Ramos (cell line): ENCODE measurements around the gene APC2.

Experiments
- in situ Hi-C: fragments of 300-500 bp; cut with MboI; formaldehyde crosslinking; loops from one replicate; pipeline ENCODE4 v1.14.3; 2022; ENCODE audit warnings: low sequenced_read_pairs; ENCODE audit not compliant: unreplicated experiment

APC2 gene

DNA sequence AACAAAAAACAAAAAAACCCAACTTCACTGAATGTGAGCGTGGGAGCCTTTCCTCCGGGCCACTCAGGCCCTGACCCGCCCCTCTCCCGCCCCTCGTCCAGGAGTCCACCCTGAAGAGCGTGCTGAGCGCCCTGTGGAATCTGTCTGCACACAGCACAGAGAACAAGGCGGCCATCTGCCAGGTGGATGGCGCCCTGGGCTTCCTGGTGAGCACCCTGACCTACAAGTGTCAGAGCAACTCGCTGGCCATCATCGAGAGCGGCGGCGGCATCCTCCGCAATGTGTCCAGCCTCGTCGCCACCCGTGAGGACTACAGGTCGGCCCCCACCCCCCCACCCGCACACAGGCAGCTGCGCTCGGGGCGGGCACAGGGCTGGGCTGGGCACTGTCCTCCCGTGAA, 11.9 kb downstream of the APC2 start:
- in situ Hi-C loops: no loop called here

DNA sequence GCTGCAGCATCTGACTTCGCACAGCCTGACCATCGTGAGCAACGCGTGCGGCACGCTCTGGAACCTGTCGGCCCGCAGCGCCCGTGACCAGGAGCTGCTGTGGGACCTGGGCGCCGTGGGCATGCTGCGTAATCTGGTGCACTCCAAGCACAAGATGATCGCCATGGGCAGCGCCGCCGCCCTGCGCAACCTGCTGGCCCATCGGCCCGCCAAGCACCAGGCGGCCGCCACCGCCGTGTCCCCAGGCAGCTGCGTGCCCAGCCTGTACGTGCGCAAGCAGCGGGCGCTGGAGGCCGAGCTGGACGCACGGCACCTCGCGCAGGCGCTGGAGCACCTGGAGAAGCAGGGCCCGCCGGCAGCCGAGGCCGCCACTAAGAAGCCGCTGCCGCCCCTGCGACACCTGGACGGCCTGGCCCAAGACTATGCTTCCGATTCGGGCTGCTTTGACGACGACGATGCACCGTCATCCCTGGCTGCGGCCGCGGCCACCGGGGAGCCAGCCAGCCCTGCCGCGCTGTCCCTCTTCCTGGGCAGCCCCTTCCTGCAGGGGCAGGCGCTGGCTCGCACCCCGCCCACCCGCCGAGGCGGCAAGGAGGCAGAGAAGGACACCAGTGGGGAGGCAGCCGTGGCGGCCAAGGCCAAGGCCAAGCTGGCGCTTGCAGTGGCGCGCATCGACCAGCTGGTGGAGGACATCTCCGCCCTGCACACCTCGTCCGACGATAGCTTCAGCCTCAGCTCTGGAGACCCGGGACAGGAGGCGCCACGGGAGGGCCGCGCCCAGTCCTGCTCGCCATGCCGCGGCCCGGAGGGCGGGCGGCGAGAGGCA, 15.5 kb downstream of the APC2 start:
- in situ Hi-C loops: no loop called here

- in situ Hi-C loops: no loop called here
Observed at GRCh38 chr19:1466018-1466460, 16.1 kb downstream of the APC2 start.

DNA sequence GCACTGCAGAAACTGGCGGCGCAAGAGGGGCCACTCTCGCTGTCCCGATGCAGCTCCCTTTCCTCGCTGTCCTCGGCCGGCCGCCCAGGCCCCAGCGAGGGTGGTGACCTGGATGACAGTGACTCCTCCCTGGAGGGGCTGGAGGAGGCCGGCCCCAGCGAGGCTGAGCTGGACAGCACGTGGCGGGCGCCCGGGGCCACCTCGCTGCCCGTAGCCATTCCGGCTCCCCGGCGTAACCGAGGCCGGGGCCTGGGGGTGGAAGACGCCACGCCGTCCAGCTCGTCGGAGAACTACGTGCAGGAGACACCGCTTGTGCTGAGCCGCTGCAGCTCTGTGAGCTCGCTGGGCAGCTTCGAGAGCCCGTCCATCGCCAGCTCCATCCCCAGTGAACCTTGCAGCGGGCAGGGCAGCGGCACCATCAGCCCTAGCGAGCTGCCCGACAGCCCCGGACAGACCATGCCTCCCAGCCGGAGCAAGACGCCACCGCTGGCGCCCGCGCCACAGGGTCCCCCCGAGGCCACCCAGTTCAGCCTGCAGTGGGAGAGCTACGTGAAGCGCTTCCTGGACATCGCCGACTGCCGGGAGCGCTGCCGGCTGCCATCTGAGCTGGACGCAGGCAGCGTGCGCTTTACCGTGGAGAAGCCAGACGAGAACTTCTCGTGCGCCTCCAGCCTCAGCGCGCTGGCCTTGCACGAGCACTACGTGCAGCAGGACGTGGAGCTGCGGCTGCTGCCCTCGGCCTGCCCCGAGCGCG, 16.7 kb downstream of the APC2 start:
- in situ Hi-C loops: no loop called here

GRCh38 chr19:1467215-1467489, 17.2 kb downstream of the APC2 start:
- in situ Hi-C loops: no loop called here

GRCh38 chr19:1467490-1468273, 17.8 kb downstream of the APC2 start:
- in situ Hi-C loops: no loop called here

- in situ Hi-C loops: no loop called here
Observed at GRCh38 chr19:1468274-1468820, 18.4 kb downstream of the APC2 start.

GRCh38 chr19:1468821-1469254, 18.9 kb downstream of the APC2 start:
- in situ Hi-C loops: no loop called here

GRCh38 chr19:1469255-1470054, 19.5 kb downstream of the APC2 start:
- in situ Hi-C loops: no loop called here

GRCh38 chr19:1470055-1470304, 20.1 kb downstream of the APC2 start:
- in situ Hi-C loops: no loop called here

DNA sequence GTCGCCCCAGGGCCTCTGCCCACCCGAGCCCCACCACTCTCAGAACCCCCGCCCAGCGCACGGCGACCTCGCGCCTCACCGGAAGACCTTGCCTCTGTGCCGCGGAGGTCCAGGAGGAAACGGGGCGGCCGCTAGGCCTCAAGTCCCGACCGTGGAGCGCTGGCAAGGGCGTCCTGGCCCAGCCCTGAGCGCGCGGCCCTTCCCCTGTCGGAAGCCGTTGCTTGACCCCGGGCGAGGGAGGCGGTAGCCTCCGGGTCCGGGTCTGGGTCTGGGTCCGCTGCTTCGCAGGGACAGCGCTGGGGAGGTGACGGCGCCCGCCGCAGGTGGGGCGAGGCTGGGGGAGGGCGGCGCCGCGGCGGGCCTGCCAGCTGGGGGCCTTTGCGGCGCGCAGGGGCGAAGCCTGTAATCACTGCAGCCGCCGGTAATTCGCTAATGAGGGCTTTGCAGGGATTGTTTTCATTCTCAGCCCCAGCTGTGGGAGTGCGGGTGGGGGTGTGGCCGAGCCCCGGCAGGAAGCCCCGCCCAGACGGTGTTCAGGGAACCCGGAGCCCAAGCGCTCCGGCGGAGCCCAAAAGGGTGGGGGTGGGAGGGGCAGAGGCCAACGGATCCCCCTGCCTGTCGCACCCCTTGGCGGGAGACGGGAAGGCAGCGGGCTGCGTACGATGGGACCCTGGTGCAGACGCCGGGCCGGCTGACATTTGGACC, 20.5 kb downstream of the APC2 start:
- in situ Hi-C loops: no loop called here

- in situ Hi-C loops: no loop called here
Observed at GRCh38 chr19:1471010-1471514, 21.1 kb downstream of the APC2 start.

GRCh38 chr19:1471515-1472160, 21.7 kb downstream of the APC2 start:
- in situ Hi-C loops: no loop called here

DNA sequence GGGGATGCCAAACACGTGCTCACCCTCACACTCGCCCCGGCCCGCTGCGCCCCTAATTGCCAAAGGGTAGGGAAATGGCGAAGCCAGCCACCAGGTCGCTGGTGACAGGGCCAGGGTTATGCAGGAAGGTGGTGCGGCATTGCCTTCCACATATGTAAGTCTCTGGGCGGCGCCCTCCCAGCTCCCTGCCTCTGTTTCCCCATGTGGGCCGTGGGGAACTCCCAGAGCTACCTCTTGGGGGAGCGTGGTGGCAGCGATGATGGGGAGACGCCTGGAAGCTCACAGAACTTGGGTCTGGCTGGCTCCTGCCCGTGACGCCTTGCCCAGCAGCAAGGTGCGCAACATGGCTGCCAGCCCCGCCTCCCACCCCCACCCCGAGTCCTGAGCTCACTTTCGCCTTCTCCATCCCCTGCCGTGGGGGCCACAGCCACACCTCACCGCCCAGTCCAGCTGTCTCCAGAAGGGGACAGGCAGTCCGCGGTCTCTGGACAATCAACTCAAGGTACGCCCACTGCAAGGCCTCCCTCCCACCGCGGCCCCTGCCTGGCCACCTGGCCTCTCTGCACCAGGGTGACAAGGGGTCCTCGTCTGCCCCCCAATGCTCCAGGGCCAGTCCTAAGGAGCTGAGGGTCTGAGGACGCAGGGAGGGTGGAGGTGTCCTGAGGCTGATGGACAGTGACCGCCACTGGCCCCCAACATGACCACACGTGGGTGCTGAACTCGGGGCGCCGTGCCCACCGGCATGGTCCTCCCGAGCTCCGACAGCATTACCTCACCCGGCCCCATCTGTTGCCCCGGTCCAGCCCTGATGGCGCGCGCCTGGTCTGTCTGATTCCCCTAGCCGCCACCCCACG, 22.5 kb downstream of the APC2 start:
- in situ Hi-C loops: no loop called here

GRCh38 chr19:1473085-1473851, 23.3 kb downstream of the APC2 start:
- in situ Hi-C loops: no loop called here

GRCh38 chr19:1474011-1474764, 24.3 kb downstream of the APC2 start:
- in situ Hi-C loops: no loop called here
